HT-29 (cell line): ENCODE results near the gene STK10. TPM values are rescaled to one million over a fixed set of nuclear protein-coding genes. Genes with fewer than 3 reads are reported as not detected.

Source experiments
- total RNA-seq: library from RNA; depleted of rRNA; stranded (reverse); fragments of >200 nt; shearing (Covaris generic); gene quantifications from 2 replicates; pipeline ENCODE4 v1.2.3, GENCODE V29; 2014; rRNA removed

STK10 gene
- total RNA-seq, 1 experiment from 2014 or later = 19.0 TPM

Other genes with a start within 250 kb of the STK10 start
- gene FBXW11, start 181.6 kb downstream of the STK10 start, total RNA-seq = 30.4 and 33.4 TPM in 2 replicates
- not detected in 2 replicates for gene EFCAB9, start 5.9 kb upstream of the STK10 start, total RNA-seq
- gene UBTD2, start 95.5 kb upstream of the STK10 start, total RNA-seq = 5.9 and 9.0 TPM in 2 replicates